ENCODE data around the gene SLIRP.

DNA sequence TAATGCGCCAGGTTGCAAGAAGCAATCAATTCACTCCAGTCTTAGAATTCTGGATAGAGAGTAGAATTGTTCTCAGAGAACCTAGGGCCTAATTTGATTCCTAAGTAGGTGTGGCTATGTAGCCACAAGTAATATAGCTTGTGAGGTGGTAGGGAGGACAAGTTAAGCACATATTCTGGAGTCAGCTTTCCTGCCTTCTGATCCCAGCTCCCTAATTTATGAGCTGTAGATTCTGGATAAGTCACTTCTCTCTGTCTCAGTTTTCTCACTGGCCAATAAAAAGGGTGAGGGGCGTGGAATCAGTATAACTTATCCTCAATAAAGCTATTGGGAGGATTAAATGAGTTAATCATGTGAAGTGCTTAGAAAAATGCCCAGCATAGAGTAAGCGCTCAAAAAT is 56.1 kb downstream of the SLIRP start:
- TF ChIP-seq CTCF (IDR thresholded peaks at IDR 0.05) (no peak), POLR2A (IDR thresholded peaks at IDR 0.05) (no peak)

All from adrenal gland (tissue), 5 donors.